IPS-15b (cell line): ENCODE data around the gene GABBR2.

Experiments used
- H3K27me3 ChIP-seq: one replicate; pipeline ENCODE4 v1.6.1; 2013; ENCODE audit warnings: low read length; ENCODE audit not compliant: control insufficient read depth, insufficient read depth
- H3K36me3 ChIP-seq: one replicate; pipeline ENCODE4 v1.6.1; 2013; ENCODE audit warnings: low read length; ENCODE audit not compliant: control insufficient read depth, insufficient read depth
- H3K4me1 ChIP-seq: one replicate; pipeline ENCODE4 v1.6.1; 2013; ENCODE audit warnings: mild to moderate bottlenecking, low read length; ENCODE audit not compliant: control insufficient read depth, insufficient read depth
- H3K4me3 ChIP-seq: one replicate; pipeline ENCODE4 v1.5.1; 2013; ENCODE audit warnings: low read depth, low read length
- H3K9ac ChIP-seq: one replicate; pipeline ENCODE4 v1.6.1; 2013; ENCODE audit warnings: low read depth, mild to moderate bottlenecking, low read length
- H3K9me3 ChIP-seq: one replicate; pipeline ENCODE4 v1.6.1; 2013; ENCODE audit warnings: mild to moderate bottlenecking, low read length; ENCODE audit not compliant: control insufficient read depth, insufficient read depth

GABBR2 gene

GRCh38 chr9:98541684-98542230, 167.0 kb downstream of the GABBR2 start:
- no peak overlapping the region for H3K9ac ChIP-seq
- H3K4me3 ChIP-seq, result no peak overlapping the region
- no peaks in the 10 kb centered on the region for H3K9me3 ChIP-seq
- no peaks in the 10 kb centered on the region for H3K27me3 ChIP-seq
- H3K4me1 ChIP-seq, result no peaks in the 10 kb centered on the region
- no peaks in the 10 kb centered on the region for H3K36me3 ChIP-seq

GRCh38 chr9:98540476-98540875, 168.3 kb downstream of the GABBR2 start:
- H3K36me3 ChIP-seq, result no peaks in the 10 kb centered on the region
- H3K9ac ChIP-seq, result no peak overlapping the region
- H3K4me1 ChIP-seq, result no peaks in the 10 kb centered on the region
- H3K4me3 ChIP-seq, result no peak overlapping the region
- H3K9me3 ChIP-seq, result no peaks in the 10 kb centered on the region
- H3K27me3 ChIP-seq, result no peaks in the 10 kb centered on the region

- Histone ChIP-seq H3K9ac (no peak overlapping the region), H3K36me3 (no peaks in the 10 kb centered on the region), H3K4me1 (no peaks in the 10 kb centered on the region), H3K27me3 (no peaks in the 10 kb centered on the region), H3K9me3 (no peaks in the 10 kb centered on the region), H3K4me3 (no peak overlapping the region)
Measured at GRCh38 chr9:98539954-98540353, 168.8 kb downstream of the GABBR2 start.

DNA sequence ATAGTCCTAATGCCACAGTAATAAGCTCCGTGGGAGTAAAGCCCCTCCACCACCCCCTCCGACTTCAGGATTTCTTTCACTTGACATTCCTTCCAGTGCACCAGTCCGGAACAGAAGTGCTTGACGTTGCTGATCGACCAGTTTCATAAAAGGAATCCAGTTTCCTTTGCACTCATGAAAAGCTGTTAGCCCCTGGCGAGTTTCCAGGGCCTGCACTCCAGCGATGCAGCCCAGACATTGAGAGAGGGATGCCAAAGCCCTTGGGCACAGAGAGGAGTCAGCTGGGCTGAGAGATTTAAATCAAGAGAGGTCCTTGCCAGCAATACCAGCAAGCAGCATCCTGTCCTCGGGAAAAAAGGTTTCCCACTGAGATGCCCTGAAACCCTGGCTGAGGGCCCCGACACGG, 170.1 kb downstream of the GABBR2 start:
- Histone ChIP-seq H3K9me3 (no peaks in the 10 kb centered on the region), H3K36me3 (no peaks in the 10 kb centered on the region), H3K4me3 (no peak overlapping the region), H3K9ac (no peak overlapping the region), H3K4me1 (no peaks in the 10 kb centered on the region), H3K27me3 (no peaks in the 10 kb centered on the region)

DNA sequence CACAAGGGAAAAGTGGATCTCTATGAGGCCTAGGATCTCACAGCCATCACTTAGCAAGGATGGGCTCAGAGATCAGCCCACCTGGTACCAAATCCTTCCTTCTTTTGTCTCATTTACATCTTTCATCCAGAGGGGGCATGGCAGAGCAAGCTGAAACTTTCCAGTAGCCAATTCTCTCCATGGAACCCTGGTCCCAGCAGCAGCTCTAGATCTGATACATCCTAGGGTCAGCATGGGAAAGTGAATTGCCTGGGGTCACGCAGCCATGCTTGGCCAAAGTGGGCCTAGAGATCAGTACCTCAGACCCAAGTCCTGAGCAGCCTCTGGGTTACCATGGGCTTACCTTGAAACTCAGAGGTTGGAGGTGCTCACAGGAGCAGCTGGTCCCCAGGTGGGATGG, 170.5 kb downstream of the GABBR2 start:
- Histone ChIP-seq H3K9me3 (no peaks in the 10 kb centered on the region), H3K27me3 (no peaks in the 10 kb centered on the region), H3K36me3 (no peaks in the 10 kb centered on the region), H3K4me1 (no peaks in the 10 kb centered on the region), H3K4me3 (no peak overlapping the region), H3K9ac (no peak overlapping the region)

DNA sequence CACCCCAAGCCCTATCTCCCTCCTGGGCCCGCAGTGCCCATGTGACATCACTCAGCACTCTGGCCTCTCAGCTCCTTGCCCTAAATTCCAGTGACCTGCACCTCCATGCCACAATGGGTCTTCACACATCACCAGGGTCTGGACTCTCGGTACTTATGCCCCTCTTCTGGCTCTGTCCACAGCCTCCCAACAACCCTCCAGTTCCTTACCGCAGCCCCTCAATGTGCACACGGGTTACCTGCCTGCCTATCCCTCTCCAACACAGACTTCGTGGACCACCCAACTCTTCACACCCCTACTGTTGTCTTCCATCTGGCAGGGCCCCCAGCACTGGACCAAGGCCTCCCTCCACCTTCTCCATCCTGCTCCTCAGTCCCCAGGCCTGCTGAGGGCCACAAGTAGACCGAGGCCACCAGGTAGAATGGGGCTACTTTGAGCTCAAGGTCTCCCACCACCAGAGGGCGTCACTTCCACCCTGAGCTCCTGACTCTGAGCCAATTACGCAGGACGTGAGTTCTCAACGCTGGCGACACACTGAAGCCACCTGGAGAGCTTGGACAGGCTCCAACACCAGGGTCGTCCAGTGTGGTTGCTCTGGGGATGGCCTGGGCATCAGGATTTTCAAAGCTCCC, 172.1 kb downstream of the GABBR2 start:
- no peaks in the 10 kb centered on the region for H3K9me3 ChIP-seq
- H3K27me3 ChIP-seq, result no peaks in the 10 kb centered on the region
- no peak overlapping the region for H3K9ac ChIP-seq

DNA sequence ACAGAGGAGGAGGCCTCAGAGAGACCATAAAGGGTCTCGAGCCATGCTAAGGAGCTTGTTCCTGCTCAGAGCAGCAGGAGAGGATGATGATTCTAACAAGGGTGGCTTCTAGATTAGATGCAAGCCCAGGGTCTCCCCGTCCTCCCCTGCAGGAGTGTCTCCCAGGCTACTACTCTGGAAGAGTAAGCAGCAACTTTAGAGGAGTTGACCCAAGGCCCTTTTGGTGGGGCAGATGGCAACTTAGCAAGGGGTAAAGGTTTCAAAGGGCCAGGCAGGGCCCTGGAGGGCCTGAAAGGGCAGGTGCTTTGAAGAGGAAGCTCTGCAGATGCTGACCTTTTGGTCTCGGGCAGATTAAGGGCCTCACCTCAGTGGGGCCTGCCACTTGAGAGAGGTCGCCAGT, 174.9 kb downstream of the GABBR2 start:
- no peaks in the 10 kb centered on the region for H3K36me3 ChIP-seq
- no peak overlapping the region for H3K4me3 ChIP-seq

More for the DNA sequence above, 172.1 kb downstream of the GABBR2 start:
- no peaks in the 10 kb centered on the region for H3K4me1 ChIP-seq
- H3K36me3 ChIP-seq, result no peaks in the 10 kb centered on the region
- no peak overlapping the region for H3K4me3 ChIP-seq

DNA sequence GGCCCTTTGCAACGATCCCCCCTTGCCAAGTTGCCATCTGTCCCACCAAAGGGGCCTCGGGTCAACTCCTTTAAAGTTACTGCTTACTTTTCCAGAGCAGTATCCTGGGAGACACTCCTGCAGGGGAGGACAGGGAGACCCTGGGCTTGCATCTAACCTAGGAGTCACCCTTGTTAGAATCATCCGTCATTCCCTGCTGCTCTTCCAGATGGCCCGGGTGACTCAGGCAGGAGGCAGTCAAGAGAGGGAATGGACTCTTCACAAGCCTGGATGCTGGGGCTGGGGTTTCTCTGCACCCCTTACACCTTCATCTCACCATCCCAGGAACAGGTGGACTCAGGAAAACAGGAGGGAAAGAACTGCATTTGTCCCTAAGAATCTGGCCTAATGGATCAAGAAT, 175.6 kb downstream of the GABBR2 start:
- Histone ChIP-seq H3K36me3 (no peaks in the 10 kb centered on the region), H3K4me1 (no peaks in the 10 kb centered on the region), H3K27me3 (no peaks in the 10 kb centered on the region), H3K4me3 (no peak overlapping the region), H3K9ac (no peak overlapping the region), H3K9me3 (no peaks in the 10 kb centered on the region)

More for the DNA sequence above, 174.9 kb downstream of the GABBR2 start:
- no peaks in the 10 kb centered on the region for H3K9me3 ChIP-seq
- H3K4me1 ChIP-seq, result no peaks in the 10 kb centered on the region
- H3K27me3 ChIP-seq, result no peaks in the 10 kb centered on the region
- H3K9ac ChIP-seq, result no peak overlapping the region

- no peaks in the 10 kb centered on the region for H3K27me3 ChIP-seq
- no peaks in the 10 kb centered on the region for H3K9me3 ChIP-seq
- H3K36me3 ChIP-seq, result no peaks in the 10 kb centered on the region
- no peak overlapping the region for H3K9ac ChIP-seq
- no peaks in the 10 kb centered on the region for H3K4me1 ChIP-seq
- H3K4me3 ChIP-seq, result no peak overlapping the region
Measured at GRCh38 chr9:98532574-98532973, 176.2 kb downstream of the GABBR2 start.

DNA sequence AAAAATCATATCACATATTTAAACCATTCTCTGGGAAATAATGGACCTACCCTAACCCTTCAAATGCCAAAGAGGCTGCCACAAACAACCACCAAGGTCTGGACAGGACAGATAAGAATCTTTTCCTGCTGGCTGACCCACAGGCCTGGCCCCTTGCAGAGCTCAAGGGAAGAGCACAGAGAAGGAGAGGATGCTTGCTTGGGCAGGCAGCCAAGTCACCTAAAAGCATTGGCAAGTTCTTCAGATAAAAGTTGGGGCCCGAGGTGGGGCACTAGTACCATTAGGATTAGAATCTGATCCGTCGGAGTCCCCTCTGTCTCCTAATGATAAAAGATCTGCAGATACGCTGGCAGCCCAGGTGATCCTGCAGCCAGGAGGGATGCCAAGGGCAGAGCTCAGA, 176.6 kb downstream of the GABBR2 start:
- Histone ChIP-seq H3K27me3 (no peaks in the 10 kb centered on the region), H3K4me1 (no peaks in the 10 kb centered on the region), H3K36me3 (no peaks in the 10 kb centered on the region), H3K9me3 (no peaks in the 10 kb centered on the region), H3K4me3 (no peak overlapping the region), H3K9ac (no peak overlapping the region)

GRCh38 chr9:98530806-98531386, 177.8 kb downstream of the GABBR2 start:
- Histone ChIP-seq H3K36me3 (no peaks in the 10 kb centered on the region), H3K27me3 (no peaks in the 10 kb centered on the region), H3K4me1 (no peaks in the 10 kb centered on the region), H3K4me3 (no peak overlapping the region), H3K9me3 (no peaks in the 10 kb centered on the region), H3K9ac (no peak overlapping the region)

- no peak overlapping the region for H3K4me3 ChIP-seq
- no peak overlapping the region for H3K9ac ChIP-seq
- H3K36me3 ChIP-seq, result no peaks in the 10 kb centered on the region
- no peaks in the 10 kb centered on the region for H3K9me3 ChIP-seq
- H3K27me3 ChIP-seq, result no peaks in the 10 kb centered on the region
- H3K4me1 ChIP-seq, result no peaks in the 10 kb centered on the region
Measured at GRCh38 chr9:98530275-98530674, 178.5 kb downstream of the GABBR2 start.
